Fibroblast of peridontal ligament (primary cell): ENCODE results near the gene CREG2.
"Not testable (repeated sequence)": the region's sequence is repeated elsewhere in the genome, so short reads cannot be mapped to it uniquely, and the experiment has no call there.

Source experiments
- DNase-seq: peaks from one replicate; pipeline ENCODE4 v3.0.0-alpha.2; 2010; ENCODE audit errors: extremely low read depth

Gene CREG2

DNA sequence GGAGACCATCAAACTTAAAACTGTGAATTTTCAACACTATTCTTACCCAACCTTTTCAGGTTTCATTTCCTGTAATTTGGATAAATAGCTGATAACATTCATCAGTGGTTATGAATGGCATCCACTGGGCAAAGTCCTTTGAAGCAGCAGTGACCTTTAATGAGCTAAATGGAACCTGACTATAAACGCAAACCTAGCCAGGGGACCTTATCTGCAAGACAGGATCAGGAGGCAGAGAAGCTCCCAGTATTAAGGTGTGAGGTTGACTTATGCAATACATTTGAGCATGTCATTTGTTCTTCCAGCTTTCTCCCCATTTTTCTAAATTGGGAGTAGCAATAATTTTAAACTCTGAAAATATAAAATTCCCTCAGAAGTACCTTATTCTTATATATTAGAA, 38.4 kb downstream of the CREG2 start:
- DNase-seq = no peak

- DNase-seq = no peak
Measured at GRCh38 chr2:101346909-101347308, 40.4 kb downstream of the CREG2 start.

DNA sequence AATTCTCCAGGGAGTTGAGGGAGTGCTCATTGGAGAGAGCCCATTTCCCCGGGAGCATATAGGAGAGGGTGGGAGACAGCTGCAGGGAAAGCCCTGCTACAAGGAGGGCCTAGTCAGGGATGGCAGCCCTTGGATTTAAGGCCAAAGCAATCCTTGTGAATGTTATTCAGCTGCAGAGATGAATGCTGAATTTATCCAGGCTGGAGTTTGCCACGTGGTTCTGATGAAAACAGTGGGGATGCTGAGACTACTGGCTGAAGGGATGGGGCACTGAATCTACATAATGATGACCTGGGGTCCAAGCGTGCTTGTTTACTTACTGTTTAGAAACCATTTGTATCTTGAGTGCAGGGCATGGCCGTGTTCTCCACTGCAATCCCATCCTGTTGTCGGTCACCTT, 43.2 kb downstream of the CREG2 start:
- DNase-seq = no peak

DNA sequence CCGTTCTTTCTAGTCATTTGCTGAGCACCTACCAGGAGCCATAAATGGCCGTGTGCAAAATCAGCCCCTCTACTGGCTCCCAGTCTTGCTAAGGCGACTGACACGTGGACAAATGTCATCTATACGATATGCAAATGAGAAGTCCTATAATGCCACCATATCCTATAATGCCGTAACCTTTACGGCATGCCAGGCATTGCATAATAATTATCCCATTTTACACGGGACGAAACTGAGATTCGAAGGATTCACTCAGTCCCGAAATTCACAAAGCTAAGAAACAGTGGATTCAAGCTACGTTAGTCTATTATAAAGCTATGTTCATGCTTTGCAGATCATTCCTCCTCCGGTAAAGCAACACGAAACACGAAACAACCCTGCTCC, 44.7 kb downstream of the CREG2 start:
- DNase-seq = no peak

DNA sequence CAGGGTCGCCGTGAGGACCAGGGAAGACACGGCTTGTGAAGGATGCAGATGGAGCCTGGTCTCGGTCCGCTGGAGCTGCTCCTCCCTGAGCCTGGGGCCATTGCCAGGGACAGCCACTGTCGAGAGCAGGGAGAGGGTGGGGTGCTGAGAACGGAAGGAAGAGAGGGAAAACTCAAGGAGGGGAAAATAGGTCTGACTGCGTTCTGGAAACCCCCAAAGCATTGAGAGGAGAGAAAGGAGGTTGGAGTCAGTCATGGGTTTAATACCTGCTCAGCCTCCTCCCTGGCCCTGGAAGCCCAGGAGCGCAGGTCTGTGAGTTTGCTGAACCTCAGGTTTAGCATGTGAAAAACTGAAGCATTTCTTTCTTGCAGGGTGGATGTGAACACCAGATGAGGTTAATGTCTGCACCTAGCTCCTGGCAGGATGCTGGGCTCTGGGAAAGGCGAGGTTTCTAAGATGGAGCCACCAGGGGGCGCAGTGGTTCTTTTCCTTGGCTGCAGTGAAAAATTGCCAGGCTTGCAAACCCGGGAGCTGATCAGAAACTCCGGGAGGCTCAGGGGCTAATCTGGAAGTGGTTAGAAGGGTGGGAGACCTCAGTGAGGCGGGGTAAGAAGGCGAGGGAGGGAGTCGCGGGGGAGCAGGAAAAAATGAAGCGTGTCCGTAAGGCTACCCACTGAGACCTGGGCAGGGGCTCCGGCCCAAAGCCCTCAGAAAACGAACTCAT, 45.2 kb downstream of the CREG2 start:
- peak; percentile 84 for DNase-seq

- no peak for DNase-seq
Measured at GRCh38 chr2:101341421-101341820, 45.9 kb downstream of the CREG2 start.

DNA sequence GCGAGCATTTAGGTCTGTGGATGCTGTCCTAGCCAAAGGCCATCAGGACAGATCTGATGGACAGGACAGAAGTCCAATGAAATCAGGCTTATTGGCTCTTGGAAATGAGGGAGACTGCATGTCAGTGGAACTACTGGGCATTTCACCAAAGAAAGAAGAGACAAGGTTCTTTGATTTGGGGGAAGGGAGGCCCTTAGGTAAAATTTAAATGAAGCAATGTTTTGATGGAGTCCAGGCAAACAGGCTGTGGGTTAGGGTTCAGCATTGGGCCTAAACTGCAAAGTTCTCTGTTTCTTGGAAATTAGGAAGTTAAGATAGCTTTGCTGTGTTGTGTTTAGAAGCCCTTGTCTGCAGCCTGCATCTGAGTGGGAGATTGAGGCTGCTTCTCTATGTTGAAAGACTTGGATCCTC, 47.2 kb downstream of the CREG2 start:
- DNase-seq = peak; percentile 33

GRCh38 chr2:101339266-101339880, 47.9 kb downstream of the CREG2 start:
- DNase-seq = no peak

GRCh38 chr2:101337877-101338276, 49.4 kb downstream of the CREG2 start:
- DNase-seq = peak; percentile 55

DNA sequence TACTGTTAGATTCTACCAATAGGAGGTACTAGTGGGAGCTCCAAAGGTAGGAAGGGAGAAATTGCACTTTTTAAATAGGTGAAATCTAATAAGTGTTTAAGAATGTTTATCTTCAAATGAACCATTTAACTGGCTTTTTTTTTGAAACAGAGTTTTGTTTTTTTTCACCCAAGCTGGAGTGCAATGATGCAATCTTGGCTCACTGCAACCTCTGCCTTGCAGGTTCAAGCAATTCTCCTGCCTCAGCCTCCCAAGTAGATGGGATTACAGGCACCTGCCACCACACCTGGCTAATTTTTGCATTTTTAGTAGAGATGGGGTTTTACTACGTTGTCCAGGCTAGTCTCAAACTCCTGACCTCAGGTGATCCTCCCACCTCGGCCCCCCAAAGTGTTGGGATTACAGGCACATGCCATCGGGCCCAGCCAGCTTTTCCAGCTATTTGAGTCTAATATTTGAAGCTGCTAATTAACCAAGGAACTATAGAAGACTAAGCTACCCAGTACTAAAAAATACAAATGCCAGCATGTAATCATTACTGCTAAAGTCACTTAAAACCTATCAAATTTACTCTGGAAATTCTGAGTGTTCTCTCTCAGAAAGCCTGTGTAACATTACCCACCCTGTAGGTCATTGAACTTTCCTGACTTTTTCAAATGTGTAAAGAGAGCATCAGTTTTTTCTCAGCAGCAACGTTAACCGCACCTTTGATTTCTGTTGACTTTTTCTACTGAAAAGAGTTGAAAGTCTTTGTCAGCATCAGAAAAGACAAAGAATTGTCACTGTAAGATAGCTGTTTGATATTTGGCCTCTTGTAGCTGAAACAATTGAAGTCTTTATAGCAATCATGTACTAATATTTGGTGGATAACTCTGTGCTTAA, 54.2 kb downstream of the CREG2 start:
- no peak for DNase-seq

DNA sequence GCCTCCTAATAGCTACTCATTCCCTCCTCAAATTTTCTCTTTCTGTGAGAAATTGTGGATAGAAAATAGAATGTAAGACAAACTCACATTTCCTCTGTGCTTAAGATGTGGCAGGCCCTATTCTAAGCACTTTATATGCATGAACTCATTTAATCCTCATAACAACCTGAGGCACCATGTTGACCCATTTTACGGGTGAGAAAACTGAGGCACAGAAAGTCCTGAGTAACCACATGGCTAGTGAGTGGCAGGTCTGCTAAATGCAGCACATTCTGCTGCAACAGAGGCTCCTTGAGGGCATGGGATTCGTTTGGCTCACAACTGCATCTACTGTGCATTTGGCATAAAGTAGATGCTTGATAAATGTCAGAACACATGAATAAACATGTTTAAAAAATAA, 56.1 kb downstream of the CREG2 start:
- no peak for DNase-seq

- no peak for DNase-seq
Measured at GRCh38 chr2:101330253-101330933, 56.9 kb downstream of the CREG2 start.

- DNase-seq = no peak
Measured at GRCh38 chr2:101329026-101329425, 58.3 kb downstream of the CREG2 start.

- no peak for DNase-seq
Measured at GRCh38 chr2:101328474-101329007, 58.8 kb downstream of the CREG2 start.

GRCh38 chr2:101327863-101328394, 59.4 kb downstream of the CREG2 start:
- no peak for DNase-seq

GRCh38 chr2:101325425-101325824, 61.9 kb downstream of the CREG2 start:
- no peak for DNase-seq

- DNase-seq = not testable (repeated sequence)
Measured at GRCh38 chr2:101316568-101316967, 70.7 kb downstream of the CREG2 start.

DNA sequence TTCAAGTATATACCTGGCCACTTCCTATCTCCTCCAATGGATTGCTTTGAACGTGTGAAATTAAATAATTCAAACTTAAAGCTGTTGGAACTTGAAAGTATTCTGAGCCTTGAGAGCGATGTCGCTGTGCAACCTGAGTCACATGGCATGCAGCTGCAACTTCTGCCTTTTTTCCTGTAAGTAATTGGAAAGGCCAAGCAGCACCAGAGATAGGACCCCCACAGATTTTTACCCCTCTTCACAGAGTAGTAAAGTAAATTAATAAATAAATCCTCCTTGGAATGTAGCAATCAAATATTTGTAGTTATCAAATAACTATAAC, 75.6 kb downstream of the CREG2 start:
- no peak for DNase-seq

GRCh38 chr2:101310834-101311695, 76.2 kb downstream of the CREG2 start:
- DNase-seq = peak; percentile 51

DNA sequence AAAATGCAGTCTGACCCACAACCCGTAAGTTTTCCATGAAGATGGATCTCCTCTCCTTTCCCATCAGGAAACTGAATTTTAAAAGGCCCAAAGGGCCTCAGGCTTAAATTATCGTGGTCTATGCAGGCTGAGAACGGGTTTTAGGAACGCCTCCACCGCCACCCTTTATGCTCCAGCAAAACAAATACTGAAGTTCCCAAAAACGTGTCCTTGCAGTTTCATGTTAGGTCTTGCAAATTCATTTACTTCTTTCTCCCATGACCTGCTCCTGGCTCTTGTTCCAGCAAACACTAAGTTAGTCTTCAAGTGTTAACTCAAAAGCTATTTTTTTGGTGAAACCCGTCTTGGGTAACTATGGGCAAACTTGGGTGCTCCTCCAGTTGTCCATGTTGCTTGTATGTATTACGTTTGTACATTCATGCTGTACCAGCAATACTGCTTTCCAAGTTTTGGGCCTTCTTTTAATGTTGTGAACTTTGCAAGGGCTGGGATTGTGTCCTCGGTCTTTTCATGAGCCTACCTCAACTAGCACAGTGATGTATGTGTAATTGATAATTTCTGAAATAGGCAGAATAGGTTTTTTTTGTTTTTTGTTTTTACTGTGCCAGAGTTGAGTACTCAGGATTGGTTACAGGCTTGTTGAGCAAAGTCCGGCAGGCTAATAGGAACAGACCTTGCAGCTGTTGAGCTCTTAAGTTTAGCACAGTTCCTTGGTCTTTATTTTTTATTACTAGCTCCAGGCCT, 77.0 kb downstream of the CREG2 start:
- DNase-seq = no peak
